Uterus (tissue), 2 donors: ENCODE results near the gene AWAT1.
"Not testable (repeated sequence)": the region's sequence is repeated elsewhere in the genome, so short reads cannot be mapped to it uniquely, and the experiment has no call there.

Source experiments
- CTCF ChIP-seq, 4 experiments: fragments of 200-600 bp in 2 of 4; fragments of 450-650 bp in 2 of 4; sonication (generic) in 2 of 4; IDR thresholded peaks; one replicate each; pipeline ENCODE4 v1.5.1; 2016 to 2019; ENCODE audit warnings: antibody characterized with exemption in 4 of 4, mild to moderate bottlenecking in 2 of 4, moderate library complexity in 1 of 4
- POLR2A ChIP-seq, 2 donors: fragments of 450-650 bp; IDR thresholded peaks; one replicate each; pipeline ENCODE4 v1.6.1; 2016; ENCODE audit warnings: antibody characterized with exemption in 2 of 2, mild to moderate bottlenecking in 1 of 2, moderate library complexity in 1 of 2

- not testable (repeated sequence) for TF ChIP-seq CTCF, POLR2A (IDR thresholded peaks at IDR 0.05)
Observed at GRCh38 chrX:70243601-70244000, 9.1 kb downstream of the AWAT1 start.
